Naive thymus-derived CD4-positive, alpha-beta T cell (primary cell): ENCODE results near the gene BDKRB2. TPM values are rescaled to one million over a fixed set of nuclear protein-coding genes. Genes with fewer than 3 reads are reported as not detected.

Experiments used
- ATAC-seq: fragments of 150-1000 bp; cut with Tn5 transposase; 2 replicates; pipeline ENCODE4 v1.10.0; 2021; ENCODE audit warnings: mild to moderate bottlenecking, moderate library complexity
- CTCF ChIA-PET: fragments of 350-600 bp; sonication (Branson Sonifier 250); formaldehyde crosslinking; loops from one replicate; lab custom pipeline; 2021; ENCODE audit warnings: antibody characterized with exemption; lab: Charles Lee
- POLR2A ChIA-PET: fragments of 350-600 bp; sonication (Branson Sonifier 250); formaldehyde crosslinking; loops from one replicate; lab custom pipeline; 2021; ENCODE audit warnings: antibody characterized with exemption, inconsistent platforms; lab: Charles Lee
- DNase-seq, 9 donors: peaks; one replicate each; pipeline versions ENCODE4 v3.0.0 to v3.0.0-alpha.2; 2020 to 2022; ENCODE audit warnings: mixed read lengths in 1 of 9
- H3K27ac ChIP-seq: one replicate; pipeline ENCODE4 v1.7.0; 2013; ENCODE audit warnings: mild to moderate bottlenecking, low read depth, low read length, moderate library complexity
- H3K27me3 ChIP-seq, 2 donors: one replicate each; pipeline ENCODE4 v1.7.0; 2013; ENCODE audit warnings: low read length in 2 of 2, mild to moderate bottlenecking in 2 of 2, moderate library complexity in 2 of 2; ENCODE audit not compliant: control insufficient read depth in 2 of 2, insufficient read depth in 2 of 2
- H3K36me3 ChIP-seq, 3 experiments: 1 replicate in 2 of 3; 2 replicates in 1 of 3; pipeline ENCODE4 v1.7.0; 2013; ENCODE audit warnings: low read length in 3 of 3, mild to moderate bottlenecking in 3 of 3, moderate library complexity in 1 of 3; ENCODE audit not compliant: insufficient read depth in 3 of 3, control insufficient read depth in 2 of 3
- H3K4me1 ChIP-seq, 2 donors: one replicate each; pipeline ENCODE4 v1.7.0; 2013; ENCODE audit warnings: low read length in 2 of 2, mild to moderate bottlenecking in 2 of 2, moderate library complexity in 1 of 2; ENCODE audit not compliant: control insufficient read depth in 2 of 2, insufficient read depth in 2 of 2
- H3K4me3 ChIP-seq: 2 replicates; pipeline ENCODE4 v1.7.0; 2013; ENCODE audit warnings: mild to moderate bottlenecking, low read length
- H3K9me3 ChIP-seq, 3 experiments: 1 replicate in 2 of 3; 2 replicates in 1 of 3; pipeline ENCODE4 v1.7.0; 2013; ENCODE audit warnings: low read length in 3 of 3; ENCODE audit not compliant: control insufficient read depth in 2 of 3
- H3K27ac Mint-ChIP-seq, 9 donors: one replicate each; pipeline ENCODE4 v1.8.0; 2020 to 2022; ENCODE audit warnings: mixed read lengths in 9 of 9, mild to moderate bottlenecking in 8 of 9, moderate library complexity in 5 of 9, inconsistent platforms in 2 of 9
- H3K27me3 Mint-ChIP-seq, 5 donors: one replicate each; pipeline ENCODE4 v1.8.0; 2021 to 2022; ENCODE audit warnings: mixed read lengths in 5 of 5, mild to moderate bottlenecking in 1 of 5
- H3K36me3 Mint-ChIP-seq, 5 donors: one replicate each; pipeline ENCODE4 v1.8.0; 2020 to 2022; ENCODE audit warnings: mixed read lengths in 5 of 5, mild to moderate bottlenecking in 3 of 5, inconsistent platforms in 1 of 5
- H3K4me1 Mint-ChIP-seq, 7 donors: one replicate each; pipeline ENCODE4 v1.8.0; 2020 to 2022; ENCODE audit warnings: mixed read lengths in 7 of 7, mild to moderate bottlenecking in 3 of 7, inconsistent platforms in 1 of 7
- H3K4me3 Mint-ChIP-seq, 10 donors: one replicate each; pipeline ENCODE4 v1.8.0; 2020 to 2022; ENCODE audit warnings: mild to moderate bottlenecking in 10 of 10, mixed read lengths in 10 of 10, moderate library complexity in 6 of 10, inconsistent platforms in 2 of 10
- H3K9me3 Mint-ChIP-seq, 11 donors: one replicate each; pipeline ENCODE4 v1.8.0; 2020 to 2022; ENCODE audit warnings: mixed read lengths in 11 of 11, mild to moderate bottlenecking in 4 of 11, inconsistent platforms in 1 of 11, moderate library complexity in 1 of 11
- intact Hi-C, 2 donors: fragments of 100-400 bp; cut with micrococcal nuclease; formaldehyde crosslinking; loops; one replicate each; pipeline ENCODE4 v1.15.1; 2023
- polyA plus RNA-seq, 2 donors: library from polyadenylated mRNA; unstranded; fragments of 300-500 nt; fragmentation: Illumina TruSeq; gene quantifications; one replicate each; pipeline ENCODE4 v1.2.3, GENCODE V29; 2021
- total RNA-seq, 6 experiments: library from RNA in 5 of 6; stranded (reverse) in 5 of 6; gene quantifications; 1 replicate in 5 of 6; 2 replicates in 1 of 6; pipeline ENCODE4 v1.2.3 and lab custom pipeline; 2021 to 2026

Gene BDKRB2
- total and polyA plus RNA-seq, 7 experiments from 2014 or later = 0.08 TPM; not detected in 6

DNA sequence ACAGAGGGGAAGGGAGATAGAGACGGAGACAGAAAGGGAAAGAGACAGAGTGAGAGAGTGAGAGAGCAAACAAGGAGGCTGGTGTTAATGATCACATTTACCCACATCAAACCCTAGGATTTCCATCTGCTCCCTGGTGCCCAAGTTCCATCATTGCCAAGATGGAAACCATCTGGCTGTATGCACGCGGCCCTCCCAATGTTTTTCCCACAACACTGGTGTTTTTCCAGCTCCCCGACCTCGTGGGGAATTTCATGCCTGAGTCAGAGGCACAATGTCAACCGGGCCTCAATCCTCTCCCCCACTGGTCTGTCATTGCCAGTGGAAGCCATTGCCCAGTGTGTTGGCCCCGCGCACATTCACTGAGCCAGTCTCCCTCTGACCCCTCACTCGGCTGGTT, 19.9 kb upstream of the BDKRB2 start:
- no peak for ATAC-seq
- CTCF ChIA-PET = no interaction called here
- Histone ChIP-seq H3K4me3 (no peak overlapping the region), H3K27me3 (no peaks in the 10 kb centered on the region), H3K4me1 (no peaks in the 10 kb centered on the region), H3K9me3 (no peaks in the 10 kb centered on the region), H3K27ac (no peak overlapping the region), H3K36me3 (no peaks in the 10 kb centered on the region)
- peaks cover 0 to 3% (median 0%) of the 10 kb centered on the region in 5 donors for H3K36me3 Mint-ChIP-seq
- intact Hi-C loops = no loop called here
- peaks cover 0 to 17% (median 0%) of the 10 kb centered on the region in 5 donors for H3K27me3 Mint-ChIP-seq
- no peak overlapping the region for H3K27ac Mint-ChIP-seq
- no peak for DNase-seq
- POLR2A ChIA-PET = no interaction called here
- peaks cover 0 to 14% (median 0%) of the 10 kb centered on the region in 7 donors for H3K4me1 Mint-ChIP-seq
- H3K4me3 Mint-ChIP-seq = no peak overlapping the region
- H3K9me3 Mint-ChIP-seq = no peaks in the 10 kb centered on the region

DNA sequence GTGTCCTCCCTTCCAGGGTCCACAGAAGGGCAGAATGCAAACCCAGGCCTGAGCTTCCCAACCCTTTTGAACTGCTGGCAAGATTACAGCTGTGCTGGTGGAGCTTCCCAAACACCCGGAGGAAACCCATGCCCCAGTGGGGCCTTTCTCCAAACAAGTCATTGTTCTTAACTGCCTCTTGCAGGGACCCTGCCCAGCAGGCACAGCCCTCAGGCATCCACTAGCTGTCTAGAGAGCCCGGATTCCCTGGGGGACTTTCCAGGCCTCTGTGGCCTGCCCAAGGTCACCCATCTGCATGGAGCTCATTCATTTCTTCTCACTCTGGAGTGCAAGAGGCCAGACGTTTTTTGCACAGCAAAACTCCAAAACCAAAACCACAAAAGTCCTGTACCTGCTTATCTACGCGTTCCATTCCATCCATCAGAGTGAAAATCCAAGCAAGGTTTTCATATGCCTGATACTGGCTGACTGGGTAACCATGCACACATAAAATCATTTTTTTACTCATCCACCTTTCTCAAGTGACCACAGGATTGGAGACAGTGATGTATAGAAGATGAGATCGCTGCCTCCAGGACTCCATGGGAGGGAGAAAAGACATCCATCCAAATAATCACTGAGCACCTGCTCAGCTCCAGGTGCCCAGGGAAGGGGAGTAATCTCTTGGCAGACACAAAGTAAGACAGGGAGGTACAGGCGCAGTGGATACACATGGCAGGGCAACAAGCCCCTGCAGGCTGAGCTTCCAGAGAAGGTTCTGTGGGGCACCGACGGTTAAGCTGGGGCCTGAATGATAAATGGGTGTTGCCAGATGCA, 17.2 kb upstream of the BDKRB2 start:
- Histone ChIP-seq H3K9me3 (no peaks in the 10 kb centered on the region), H3K4me1 (no peaks in the 10 kb centered on the region), H3K4me3 (no peak overlapping the region), H3K36me3 (no peaks in the 10 kb centered on the region), H3K27ac (no peak overlapping the region), H3K27me3 (no peaks in the 10 kb centered on the region)
- CTCF ChIA-PET = interaction anchor here (0.7 kb wide), 1 partner anchor 87 kb away, joined by 3 read pairs; no protein-coding TSS in a partner anchor
- peaks cover 0 to 3% (median 0%) of the 10 kb centered on the region in 5 donors for H3K36me3 Mint-ChIP-seq
- POLR2A ChIA-PET = interaction anchor here (1.1 kb wide), 1 partner anchor 9 kb away, joined by 3 read pairs; no protein-coding TSS in a partner anchor
- no peaks in the 10 kb centered on the region for H3K9me3 Mint-ChIP-seq
- DNase-seq (no peak), ATAC-seq (no peak)
- H3K27ac Mint-ChIP-seq = no peak overlapping the region
- intact Hi-C loops = no loop called here
- H3K27me3 Mint-ChIP-seq = peaks cover 0 to 17% (median 2%) of the 10 kb centered on the region in 5 donors
- peaks cover 0 to 5% (median 0%) of the 10 kb centered on the region in 7 donors for H3K4me1 Mint-ChIP-seq
- no peak overlapping the region for H3K4me3 Mint-ChIP-seq

DNA sequence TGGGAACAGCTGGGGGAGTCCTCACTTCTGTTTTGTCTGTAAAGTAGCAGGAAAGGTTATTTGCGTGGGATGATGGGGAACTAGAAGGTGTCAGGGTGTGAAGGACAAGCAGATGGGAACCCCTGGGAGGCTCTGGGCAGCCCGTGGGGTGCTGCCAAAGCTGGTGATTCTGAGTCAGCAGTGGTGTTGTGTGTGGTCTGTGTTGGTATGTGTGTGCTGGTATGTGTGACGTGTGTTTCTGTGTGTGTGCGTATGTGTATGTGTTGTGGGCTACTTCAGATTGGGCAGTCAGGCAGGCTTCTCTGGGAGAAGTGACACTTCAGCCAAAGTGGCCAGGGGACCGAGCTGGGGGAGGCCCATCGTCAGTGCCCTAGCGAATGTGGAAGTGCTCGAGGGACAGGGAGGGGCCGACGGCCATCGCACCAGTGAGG, 15.3 kb upstream of the BDKRB2 start:
- CTCF ChIA-PET = interaction anchor here (0.9 kb wide), 1 partner anchor 9 kb away, joined by 3 read pairs; no protein-coding TSS in a partner anchor

DNA sequence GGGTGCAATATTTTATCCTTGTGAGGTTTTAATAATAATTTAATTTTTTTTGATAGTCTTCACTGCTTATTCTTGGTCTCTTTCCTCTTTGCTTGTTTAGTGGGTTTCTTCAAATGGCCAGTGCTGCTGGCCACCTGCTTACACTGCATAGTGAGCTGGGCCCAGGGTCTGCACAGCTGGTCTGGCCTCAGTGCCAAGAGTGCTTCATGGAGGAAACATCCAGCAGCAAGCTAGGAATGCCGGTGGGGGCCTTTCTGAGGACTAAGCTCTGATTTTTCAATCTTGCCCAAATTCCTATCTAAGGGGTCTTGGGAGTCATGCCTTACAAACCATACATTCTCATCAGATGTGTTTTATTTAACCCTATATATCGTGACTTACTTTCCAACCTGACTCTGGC, 13.3 kb upstream of the BDKRB2 start:
- Mint-ChIP-seq H3K4me3 (no peak overlapping the region), H3K4me1 (peaks cover 2 to 10% (median 2%) of the 10 kb centered on the region in 7 donors), H3K27ac (no peak overlapping the region), H3K27me3 (peaks cover 0 to 21% (median 5%) of the 10 kb centered on the region in 5 donors), H3K9me3 (peaks cover 0 to 17% (median 4%) of the 10 kb centered on the region in 11 donors), H3K36me3 (peaks cover 0 to under 1% (median 0%) of the 10 kb centered on the region in 5 donors)
- ATAC-seq = no peak
- H3K4me1 ChIP-seq = no peaks in the 10 kb centered on the region
- POLR2A ChIA-PET = interaction anchor here (0.5 kb wide), 1 partner anchor 161 kb away, joined by 3 read pairs; no protein-coding TSS in a partner anchor
- DNase-seq = no peak
- CTCF ChIA-PET = no interaction called here
- H3K27me3 ChIP-seq = no peaks in the 10 kb centered on the region
- intact Hi-C loops = no loop called here
- no peaks in the 10 kb centered on the region for H3K36me3 ChIP-seq
- H3K9me3 ChIP-seq = peaks cover 0 to 13% (median 4%) of the 10 kb centered on the region in 3 experiments
- no peak overlapping the region for H3K4me3 ChIP-seq
- H3K27ac ChIP-seq = no peak overlapping the region

More for the DNA sequence above, 15.3 kb upstream of the BDKRB2 start:
- no peak overlapping the region for H3K4me3 ChIP-seq
- POLR2A ChIA-PET = no interaction called here
- H3K4me1 ChIP-seq = no peaks in the 10 kb centered on the region
- H3K9me3 ChIP-seq = no peaks in the 10 kb centered on the region
- Mint-ChIP-seq H3K36me3 (peaks cover 0 to 3% (median 0%) of the 10 kb centered on the region in 5 donors), H3K9me3 (no peaks in the 10 kb centered on the region), H3K27ac (peak overlapping the region in 1 of 9 donors; percentile 41), H3K27me3 (peaks cover 0 to 19% (median 5%) of the 10 kb centered on the region in 5 donors), H3K4me1 (peaks cover 0 to 5% (median 0%) of the 10 kb centered on the region in 7 donors), H3K4me3 (no peak overlapping the region)
- DNase-seq (no peak), ATAC-seq (no peak)
- no peak overlapping the region for H3K27ac ChIP-seq
- intact Hi-C loops = no loop called here
- H3K36me3 ChIP-seq = no peaks in the 10 kb centered on the region
- H3K27me3 ChIP-seq = no peaks in the 10 kb centered on the region

DNA sequence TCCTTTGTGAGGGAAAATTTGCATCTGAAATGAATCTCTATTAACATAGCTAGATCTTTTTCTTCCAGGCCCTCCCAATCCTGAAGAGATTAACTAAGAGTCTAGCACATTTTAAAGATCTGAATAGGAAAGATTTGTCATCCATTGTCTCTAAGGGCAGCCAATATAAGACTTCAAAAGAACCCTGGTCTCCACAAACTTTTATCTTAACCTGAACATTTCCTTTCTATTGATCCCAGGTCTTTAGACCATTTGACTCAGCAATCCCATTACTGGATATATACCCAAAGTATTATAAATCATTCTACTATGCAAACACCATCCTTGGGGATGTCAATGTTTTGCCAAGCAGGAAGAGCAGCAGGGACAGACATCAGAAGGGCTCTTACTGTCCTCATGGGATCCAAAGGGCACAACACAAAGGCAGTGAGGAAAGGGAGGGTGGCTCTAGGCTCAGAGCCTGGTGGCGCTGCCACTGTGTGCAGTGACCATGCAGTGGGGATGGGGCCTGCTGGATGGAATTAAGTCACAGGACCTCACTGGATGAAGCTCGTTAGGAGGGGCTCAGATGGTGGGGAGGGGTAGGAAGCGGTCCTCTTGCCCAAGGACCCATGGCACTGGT, 12.7 kb upstream of the BDKRB2 start:
- intact Hi-C loops = no loop called here
- peaks cover 0 to 15% (median 4%) of the 10 kb centered on the region in 3 experiments for H3K9me3 ChIP-seq
- POLR2A ChIA-PET = interaction anchor here (0.5 kb wide), 1 partner anchor 161 kb away, joined by 3 read pairs; no protein-coding TSS in a partner anchor
- no peak for DNase-seq
- H3K4me3 ChIP-seq = no peak overlapping the region
- H3K27me3 Mint-ChIP-seq = peaks cover 0 to 22% (median 5%) of the 10 kb centered on the region in 5 donors
- H3K4me1 Mint-ChIP-seq = peaks cover 5 to 16% (median 8%) of the 10 kb centered on the region in 7 donors
- H3K4me3 Mint-ChIP-seq = no peak overlapping the region
- H3K9me3 Mint-ChIP-seq = peaks cover 0 to 23% (median 7%) of the 10 kb centered on the region in 11 donors
- H3K27me3 ChIP-seq = no peaks in the 10 kb centered on the region
- ATAC-seq = no peak
- no peak overlapping the region for H3K27ac ChIP-seq
- H3K36me3 Mint-ChIP-seq = peaks cover 0 to 3% (median 0%) of the 10 kb centered on the region in 5 donors
- no peaks in the 10 kb centered on the region for H3K4me1 ChIP-seq
- no peaks in the 10 kb centered on the region for H3K36me3 ChIP-seq
- H3K27ac Mint-ChIP-seq = peak overlapping the region in 2 of 9 donors; percentile 43 to 60
- CTCF ChIA-PET = no interaction called here

DNA sequence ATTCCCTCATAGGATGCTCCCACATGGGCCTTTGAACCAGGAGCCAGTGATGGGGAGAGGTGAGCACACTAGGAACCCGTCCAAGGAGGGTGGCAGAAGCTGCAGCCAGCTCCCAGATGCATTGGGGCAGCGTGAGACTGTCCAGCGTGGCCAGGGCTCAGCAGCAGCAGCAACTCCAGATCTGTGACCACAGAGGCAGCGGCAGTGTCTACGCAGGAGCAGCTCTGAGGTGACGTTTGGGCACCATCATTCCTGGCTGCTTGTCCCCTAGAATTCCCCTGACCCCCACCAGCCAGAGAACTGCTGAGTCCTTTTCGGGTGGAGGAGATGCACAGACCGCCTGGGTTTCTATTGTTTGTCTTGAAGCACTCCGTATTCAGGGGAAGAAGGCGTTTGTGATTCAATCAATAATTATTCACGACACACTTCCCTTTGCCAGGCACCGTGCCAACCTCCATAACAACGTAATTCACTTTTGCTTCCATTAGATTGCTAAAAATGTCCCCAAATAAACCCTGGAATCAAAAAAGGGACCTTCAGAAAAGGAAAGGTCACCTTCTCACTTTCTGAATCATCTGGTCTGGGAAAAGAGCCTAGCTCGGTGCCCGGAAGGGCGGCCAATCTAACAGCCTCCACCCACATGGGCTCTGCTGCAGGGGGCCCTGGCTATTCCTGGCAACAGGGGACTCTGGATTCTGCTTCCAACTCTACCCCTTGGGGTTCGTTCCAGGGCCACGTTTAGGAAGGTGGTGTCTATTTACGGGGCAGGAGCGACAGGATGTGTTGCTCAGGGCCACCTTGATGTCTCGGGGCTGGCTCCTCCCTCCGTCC, 11.4 kb upstream of the BDKRB2 start:
- H3K4me3 ChIP-seq = no peak overlapping the region
- H3K4me3 Mint-ChIP-seq = no peak overlapping the region
- no peak overlapping the region for H3K27ac ChIP-seq
- peaks cover 0 to 26% (median 7%) of the 10 kb centered on the region in 11 donors for H3K9me3 Mint-ChIP-seq
- H3K27ac Mint-ChIP-seq = peak overlapping the region in 1 of 9 donors; percentile 51
- ChIA-PET CTCF (no interaction called here), POLR2A (no interaction called here)
- H3K4me1 Mint-ChIP-seq = peaks cover 5 to 25% (median 18%) of the 10 kb centered on the region in 7 donors
- peaks cover 0 to 3% (median 0%) of the 10 kb centered on the region in 5 donors for H3K36me3 Mint-ChIP-seq
- DNase-seq (no peak), ATAC-seq (no peak)
- H3K36me3 ChIP-seq = no peaks in the 10 kb centered on the region
- H3K9me3 ChIP-seq = peaks cover 0 to 15% (median 4%) of the 10 kb centered on the region in 3 experiments
- intact Hi-C loops = no loop called here
- no peaks in the 10 kb centered on the region for H3K27me3 ChIP-seq
- peaks cover 0 to 16% (median 5%) of the 10 kb centered on the region in 5 donors for H3K27me3 Mint-ChIP-seq
- no peaks in the 10 kb centered on the region for H3K4me1 ChIP-seq
